LHCN-M2 (cell line): ENCODE data around the gene ABCA13. TPM values are rescaled to one million over a fixed set of nuclear protein-coding genes. Genes with fewer than 3 reads are reported as not detected.
"Not testable (repeated sequence)": the region's sequence is repeated elsewhere in the genome, so short reads cannot be mapped to it uniquely, and the experiment has no call there.

Experiments
- DNase-seq: peaks from one replicate; pipeline ENCODE4 v3.0.0-alpha.2; 2012; ENCODE audit warnings: low read depth
- polyA plus RNA-seq: library from polyadenylated mRNA; unstranded; fragments of >200 nt; gene quantifications from one replicate; pipeline ENCODE4 v1.2.1, GENCODE V29; 2012; ENCODE audit warnings: missing spikeins
- total RNA-seq: library from RNA; depleted of rRNA; stranded (reverse); fragments of >200 nt; gene quantifications from 2 replicates; pipeline ENCODE4 v1.2.3, GENCODE V29; 2014; rRNA removed

The ABCA13 gene, protein sequence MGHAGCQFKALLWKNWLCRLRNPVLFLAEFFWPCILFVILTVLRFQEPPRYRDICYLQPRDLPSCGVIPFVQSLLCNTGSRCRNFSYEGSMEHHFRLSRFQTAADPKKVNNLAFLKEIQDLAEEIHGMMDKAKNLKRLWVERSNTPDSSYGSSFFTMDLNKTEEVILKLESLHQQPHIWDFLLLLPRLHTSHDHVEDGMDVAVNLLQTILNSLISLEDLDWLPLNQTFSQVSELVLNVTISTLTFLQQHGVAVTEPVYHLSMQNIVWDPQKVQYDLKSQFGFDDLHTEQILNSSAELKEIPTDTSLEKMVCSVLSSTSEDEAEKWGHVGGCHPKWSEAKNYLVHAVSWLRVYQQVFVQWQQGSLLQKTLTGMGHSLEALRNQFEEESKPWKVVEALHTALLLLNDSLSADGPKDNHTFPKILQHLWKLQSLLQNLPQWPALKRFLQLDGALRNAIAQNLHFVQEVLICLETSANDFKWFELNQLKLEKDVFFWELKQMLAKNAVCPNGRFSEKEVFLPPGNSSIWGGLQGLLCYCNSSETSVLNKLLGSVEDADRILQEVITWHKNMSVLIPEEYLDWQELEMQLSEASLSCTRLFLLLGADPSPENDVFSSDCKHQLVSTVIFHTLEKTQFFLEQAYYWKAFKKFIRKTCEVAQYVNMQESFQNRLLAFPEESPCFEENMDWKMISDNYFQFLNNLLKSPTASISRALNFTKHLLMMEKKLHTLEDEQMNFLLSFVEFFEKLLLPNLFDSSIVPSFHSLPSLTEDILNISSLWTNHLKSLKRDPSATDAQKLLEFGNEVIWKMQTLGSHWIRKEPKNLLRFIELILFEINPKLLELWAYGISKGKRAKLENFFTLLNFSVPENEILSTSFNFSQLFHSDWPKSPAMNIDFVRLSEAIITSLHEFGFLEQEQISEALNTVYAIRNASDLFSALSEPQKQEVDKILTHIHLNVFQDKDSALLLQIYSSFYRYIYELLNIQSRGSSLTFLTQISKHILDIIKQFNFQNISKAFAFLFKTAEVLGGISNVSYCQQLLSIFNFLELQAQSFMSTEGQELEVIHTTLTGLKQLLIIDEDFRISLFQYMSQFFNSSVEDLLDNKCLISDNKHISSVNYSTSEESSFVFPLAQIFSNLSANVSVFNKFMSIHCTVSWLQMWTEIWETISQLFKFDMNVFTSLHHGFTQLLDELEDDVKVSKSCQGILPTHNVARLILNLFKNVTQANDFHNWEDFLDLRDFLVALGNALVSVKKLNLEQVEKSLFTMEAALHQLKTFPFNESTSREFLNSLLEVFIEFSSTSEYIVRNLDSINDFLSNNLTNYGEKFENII (N-terminal part only)
- total RNA-seq = 2.9 and 3.4 TPM in 2 replicates
- 0.75 TPM for polyA plus RNA-seq

DNA sequence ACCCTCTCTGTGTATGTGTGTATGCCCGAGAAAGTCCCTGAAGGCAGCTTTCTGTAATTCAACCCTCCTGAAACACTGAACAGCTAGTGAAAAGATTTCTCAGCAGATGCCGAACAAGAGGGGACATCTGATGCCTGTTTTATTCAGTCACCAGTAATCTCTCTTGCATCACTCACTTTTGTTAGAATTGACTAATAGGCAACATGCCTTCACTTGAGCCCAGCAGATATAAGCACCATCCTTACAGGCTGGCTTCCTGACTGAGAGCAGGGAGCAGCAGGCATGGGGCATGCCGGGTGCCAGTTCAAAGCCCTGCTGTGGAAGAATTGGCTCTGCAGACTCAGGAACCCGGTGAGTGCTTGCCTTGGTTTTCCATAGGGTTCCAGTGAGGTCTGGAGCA lies at the start of gene ABCA13:
Gene ABCA13 (plus strand): TSS at position 257 of the 400 bp plus-strand sequence. CDS start 26 bp downstream, at position 283.
- DNase-seq = peak; percentile 89

DNA sequence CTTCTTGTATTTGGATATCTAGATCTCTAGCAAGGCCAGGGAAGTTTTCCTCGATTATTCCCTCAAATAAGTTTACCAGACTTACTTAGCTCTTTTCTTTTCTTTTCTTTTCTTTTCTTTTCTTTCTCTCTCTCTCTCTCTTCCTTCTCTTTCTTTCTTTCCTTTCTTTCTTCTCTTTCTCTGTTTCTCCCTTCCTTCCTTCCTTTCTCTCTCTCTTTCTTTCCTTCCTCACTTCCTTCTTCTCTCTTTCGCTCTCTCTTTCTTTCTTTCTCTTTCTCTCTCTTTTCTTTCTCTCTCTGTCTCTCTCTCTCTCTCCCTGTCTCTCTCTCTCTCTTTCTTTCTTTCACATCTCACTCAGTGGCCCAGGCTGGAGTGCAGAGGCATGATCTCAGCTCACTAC lies 45.2 kb upstream of the ABCA13 start:
- DNase-seq = no peak

DNA sequence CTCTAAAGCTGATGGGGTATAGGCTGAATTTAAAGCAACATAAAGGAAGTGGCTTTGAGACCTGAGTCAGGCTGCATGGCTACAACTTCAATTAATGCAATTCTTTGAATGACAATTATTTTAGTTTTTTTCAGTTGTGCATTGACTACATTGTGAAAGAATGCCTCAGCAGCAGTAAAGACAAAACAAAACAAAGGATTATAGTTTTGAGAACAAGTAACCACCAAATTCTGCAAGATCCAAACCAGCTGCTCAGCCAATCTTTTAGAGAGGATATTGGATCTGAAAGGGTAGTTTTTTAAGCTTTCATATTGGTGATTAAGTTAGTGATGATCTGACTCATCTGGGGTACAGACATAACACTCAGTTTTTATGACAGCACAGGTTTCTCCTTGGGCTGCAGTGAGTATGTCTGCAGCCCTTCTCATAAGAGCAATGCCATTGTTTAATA lies 40.6 kb upstream of the ABCA13 start:
- DNase-seq = peak; percentile 97

DNA sequence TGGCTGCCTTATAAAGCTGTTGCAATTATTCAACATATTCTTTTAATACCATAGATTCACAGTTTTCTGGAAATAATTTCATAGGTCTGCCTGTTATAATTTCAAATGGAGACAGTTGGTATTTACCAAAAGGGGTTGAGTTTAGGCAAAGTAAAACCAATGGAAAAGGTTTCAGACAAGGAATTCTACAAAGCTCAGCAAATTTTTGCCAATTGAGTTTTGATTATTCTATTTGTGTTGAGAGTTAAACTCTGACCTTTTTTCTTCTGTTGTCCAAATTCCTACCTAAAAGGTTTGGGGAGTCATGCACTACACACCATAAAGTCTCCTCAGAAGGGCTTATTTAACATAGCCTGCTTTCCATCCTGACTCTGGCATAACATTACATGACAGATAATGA lies 38.5 kb upstream of the ABCA13 start:
- no peak for DNase-seq

GRCh38 chr7:48139459-48139858 lies 31.8 kb upstream of the ABCA13 start:
- peak; percentile 54 for DNase-seq

DNA sequence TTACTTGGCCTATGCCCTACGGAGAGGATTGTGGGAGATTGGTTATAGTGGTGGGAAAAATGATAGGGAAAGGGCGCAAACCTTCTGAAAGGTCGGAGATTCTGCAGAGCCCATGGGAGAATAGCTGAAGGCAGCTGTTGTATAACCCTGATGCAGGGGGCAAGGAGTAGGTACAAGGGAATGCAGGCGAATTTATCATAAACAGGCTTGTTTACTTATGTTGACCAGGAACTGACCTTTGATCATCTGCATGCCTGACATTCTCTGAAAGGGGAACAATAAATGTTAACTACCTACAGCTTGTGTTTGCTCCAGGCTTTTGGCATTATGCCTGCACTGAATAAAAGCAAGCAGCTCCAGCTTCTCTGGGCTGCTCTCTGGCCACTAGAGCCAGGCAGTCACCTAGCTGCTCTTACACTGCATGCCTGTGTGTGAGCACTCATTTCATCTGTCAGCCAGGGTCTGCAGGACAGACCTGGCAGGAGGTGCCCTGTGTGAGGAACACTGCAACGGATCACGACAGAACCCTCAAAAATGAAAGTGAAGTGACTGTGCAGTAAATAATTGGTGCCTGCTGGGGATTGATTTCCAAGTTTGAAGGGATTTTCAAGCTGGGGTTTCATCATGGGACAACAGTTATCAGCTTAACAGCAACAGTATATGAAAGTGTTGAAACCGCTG lies 31.1 kb upstream of the ABCA13 start:
- DNase-seq = peak; percentile 85

DNA sequence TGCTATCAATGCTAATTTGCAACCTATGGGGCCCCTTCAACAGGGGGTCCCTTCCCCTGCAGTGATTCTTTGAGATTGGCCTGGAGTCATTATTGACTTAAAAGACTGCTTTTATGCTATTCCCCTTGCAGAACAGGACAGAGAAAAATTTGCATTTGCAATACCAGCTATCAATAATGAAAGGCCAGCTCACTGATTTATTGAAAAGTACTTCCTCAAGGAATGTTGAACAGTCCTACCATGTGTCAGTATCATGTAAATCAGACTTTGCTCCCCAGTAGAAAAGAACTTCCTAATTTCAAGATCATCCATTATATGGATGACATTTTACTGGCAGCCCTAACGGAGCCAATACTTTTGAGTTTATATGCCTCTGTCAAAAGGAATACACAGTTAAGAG lies 29.7 kb upstream of the ABCA13 start:
- no peak for DNase-seq

DNA sequence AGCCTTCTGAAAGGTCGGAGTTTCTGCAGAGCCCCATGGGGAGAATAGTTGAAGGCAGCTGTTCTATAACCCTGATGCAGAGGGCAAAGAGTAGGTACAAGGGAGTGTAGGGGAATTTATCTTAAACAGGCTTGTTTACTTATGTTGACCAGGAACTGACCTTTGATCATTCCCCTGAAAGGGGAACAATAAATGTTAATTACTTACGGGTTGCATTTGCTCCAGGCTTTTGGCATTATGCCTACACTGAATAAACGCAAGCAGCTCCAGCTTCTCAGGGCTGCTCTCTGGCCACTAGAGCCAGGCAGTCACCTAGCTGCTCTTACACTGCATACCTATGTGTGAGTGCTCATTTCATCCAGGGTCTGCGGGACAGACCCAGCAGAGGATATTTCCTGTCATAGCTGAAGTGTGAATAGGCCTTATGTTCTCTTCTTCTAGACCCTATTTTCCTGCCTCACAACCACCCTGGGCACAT lies 26.9 kb upstream of the ABCA13 start:
- DNase-seq = no peak

DNA sequence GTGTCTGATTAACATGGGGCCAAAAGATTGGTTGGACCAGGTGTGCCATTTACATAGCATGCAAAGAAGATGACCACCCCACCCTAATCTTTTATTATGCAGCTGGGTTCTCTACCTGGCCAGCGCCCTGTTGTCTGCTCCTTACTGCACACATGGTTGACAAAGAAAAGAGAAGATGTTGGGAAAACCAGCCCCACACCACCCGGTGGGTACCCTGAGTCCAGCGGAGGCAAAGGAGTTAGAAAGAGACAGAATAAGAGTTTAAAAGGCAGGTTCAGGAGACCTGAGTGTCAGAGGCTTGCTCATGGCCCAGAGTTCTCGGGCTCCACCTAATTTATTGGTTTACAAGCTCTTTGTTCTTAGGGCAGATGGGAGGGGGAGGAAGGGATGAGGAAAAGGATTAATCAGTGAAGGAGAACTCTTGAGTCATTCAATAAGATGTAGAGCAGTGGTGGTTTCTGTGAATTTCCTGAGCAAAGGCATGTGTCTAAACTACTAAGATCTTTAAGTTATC lies 24.1 kb upstream of the ABCA13 start:
- DNase-seq = no peak

DNA sequence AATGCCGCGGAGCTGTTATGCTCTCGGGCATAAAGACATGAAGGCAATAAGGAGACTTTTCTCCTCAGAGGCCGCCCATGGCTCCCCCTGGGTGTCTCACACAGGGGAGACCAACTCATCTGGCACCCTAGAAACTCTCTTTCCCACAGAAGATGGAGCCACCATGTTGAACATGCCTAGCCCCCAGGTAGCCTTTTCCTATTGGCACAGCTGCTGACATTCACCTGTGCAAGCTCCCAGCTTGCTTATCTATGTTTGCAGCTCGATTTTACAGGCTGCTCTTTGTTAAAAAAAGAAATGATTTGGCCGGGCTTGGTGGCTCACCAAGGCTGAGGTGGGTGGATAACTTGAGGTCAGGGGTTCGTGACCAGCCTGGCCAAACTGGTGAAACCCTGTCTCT lies 23.6 kb upstream of the ABCA13 start:
- not testable (repeated sequence) for DNase-seq

DNA sequence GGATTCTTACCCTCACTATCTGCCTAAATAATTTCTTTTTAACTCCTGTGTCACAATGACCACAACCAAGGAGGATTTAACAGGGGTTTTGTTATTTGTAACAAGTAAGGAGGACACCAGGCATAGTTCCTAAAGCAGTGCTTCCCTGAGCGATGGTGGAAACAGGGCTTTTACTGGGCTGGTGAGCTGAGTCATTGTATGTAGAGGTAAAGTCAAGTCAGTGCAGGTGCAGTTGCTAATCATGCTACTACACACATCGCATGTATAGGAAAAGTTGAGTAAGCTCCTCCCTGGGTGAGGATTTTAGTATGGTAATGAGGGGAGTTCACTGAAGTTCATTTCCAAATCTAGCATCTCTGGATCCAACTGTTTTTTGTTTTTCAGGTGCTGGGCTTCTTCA lies 22.9 kb upstream of the ABCA13 start:
- DNase-seq = no peak

DNA sequence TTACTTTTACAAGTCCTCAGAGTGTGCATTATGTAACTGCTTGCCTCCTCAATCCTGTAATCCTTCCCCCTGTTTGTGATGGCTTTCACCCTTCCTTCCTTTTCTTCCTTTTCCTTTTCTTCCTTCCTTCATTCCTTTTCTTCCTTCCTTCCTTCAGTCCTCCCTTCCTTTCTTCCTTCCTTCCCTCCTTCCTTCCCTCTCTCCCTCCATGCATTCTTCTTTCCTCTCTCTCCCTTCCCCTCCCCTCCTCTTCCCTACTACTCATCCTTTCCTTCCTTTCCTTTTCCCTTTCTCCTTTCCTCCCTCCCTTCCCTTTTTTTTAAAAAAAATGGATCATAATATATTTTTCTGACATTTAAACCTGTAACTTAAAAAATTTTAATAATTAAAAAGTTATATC lies 22.2 kb upstream of the ABCA13 start:
- no peak for DNase-seq

DNA sequence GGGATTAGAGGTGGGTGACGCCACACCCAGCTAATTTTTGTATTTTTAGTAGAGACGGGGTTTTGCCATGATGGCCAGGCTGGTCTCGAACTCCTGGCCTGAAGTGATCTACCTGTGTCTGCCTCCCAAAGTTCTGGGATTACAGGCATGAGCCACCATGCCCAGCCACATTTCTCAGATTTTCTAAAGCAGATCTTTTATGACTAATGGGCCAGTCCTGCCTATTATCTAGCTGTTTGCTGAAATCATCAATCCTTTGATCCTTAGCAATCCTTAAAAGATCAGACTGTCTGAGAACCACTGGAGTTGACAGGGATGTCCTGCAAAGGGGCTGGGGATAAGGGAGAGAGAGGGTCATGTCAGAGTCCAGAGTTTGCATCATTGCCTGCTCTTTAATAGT lies 21.2 kb upstream of the ABCA13 start:
- no peak for DNase-seq

DNA sequence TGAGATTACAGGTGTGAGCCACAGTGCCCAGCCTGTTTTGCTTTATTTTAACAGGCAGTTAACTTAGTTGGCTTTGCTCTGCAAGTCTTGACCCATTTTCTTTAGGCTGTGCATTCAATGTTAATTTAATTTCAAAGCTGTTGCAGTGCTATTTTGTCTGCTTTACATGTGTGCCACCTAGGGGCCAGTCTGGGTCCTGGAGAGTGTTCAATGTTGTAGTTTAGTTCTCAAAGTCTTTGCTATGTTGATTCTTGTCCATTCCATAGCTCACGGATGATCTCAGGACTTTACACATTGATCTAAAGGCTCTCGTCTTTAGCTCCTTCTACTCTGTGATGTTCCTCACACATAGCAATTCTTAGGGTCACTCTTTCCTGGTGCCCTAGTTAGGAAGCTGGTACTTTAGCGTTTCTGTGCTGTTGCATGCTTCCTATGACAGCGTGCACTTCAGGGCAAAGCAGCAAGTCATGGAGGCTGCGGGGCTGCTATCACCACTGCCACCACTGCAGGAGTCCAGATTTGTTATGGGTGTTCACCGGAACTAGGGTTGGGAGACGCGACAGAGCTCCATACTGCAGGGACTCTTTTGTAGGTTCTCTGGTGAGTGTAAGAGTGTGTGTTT lies 16.4 kb upstream of the ABCA13 start:
- peak; percentile 72 for DNase-seq

- peak; percentile 91 for DNase-seq
Measured at GRCh38 chr7:48158404-48158803, 12.9 kb upstream of the ABCA13 start.

- peak; percentile 57 for DNase-seq
Measured at GRCh38 chr7:48161407-48162125, 9.7 kb upstream of the ABCA13 start.

DNA sequence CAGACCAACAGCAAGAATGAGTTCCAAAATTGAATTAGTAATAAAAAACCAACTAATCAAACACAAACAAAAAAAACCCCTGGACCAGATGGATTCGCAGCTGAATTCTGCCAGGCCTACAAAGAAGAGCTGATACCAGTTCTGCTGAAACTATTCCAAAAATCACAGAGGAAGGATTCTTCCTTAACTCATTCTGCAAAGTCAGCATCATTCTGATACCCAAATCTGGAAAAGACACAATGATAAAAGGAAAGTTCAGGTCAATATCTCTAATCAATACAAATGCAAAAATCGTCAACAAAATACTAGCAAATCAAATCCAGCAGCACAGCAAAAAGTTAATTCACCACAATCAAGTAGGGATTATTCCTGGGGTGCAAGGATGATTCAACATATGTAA lies 6.1 kb upstream of the ABCA13 start:
- no peak for DNase-seq

DNA sequence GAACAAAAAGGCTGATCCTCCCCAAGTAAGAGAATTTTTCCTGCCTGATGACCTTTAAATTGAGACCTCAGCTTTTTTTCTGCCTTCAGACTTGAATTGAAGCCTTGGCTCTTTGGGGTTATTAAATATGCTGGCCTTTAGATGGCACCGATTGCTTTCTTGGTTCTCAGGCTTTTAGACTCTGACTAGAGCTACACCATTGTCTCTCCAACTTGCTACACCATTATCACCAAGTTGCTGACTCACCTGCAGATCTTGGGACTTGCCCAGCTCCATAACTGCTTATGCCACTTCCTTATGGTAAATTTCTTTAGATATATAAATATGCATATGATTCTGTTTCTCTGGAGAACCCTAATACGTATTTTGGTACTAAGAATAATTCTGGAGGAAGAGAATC lies 3.1 kb upstream of the ABCA13 start:
- DNase-seq = peak; percentile 70

DNA sequence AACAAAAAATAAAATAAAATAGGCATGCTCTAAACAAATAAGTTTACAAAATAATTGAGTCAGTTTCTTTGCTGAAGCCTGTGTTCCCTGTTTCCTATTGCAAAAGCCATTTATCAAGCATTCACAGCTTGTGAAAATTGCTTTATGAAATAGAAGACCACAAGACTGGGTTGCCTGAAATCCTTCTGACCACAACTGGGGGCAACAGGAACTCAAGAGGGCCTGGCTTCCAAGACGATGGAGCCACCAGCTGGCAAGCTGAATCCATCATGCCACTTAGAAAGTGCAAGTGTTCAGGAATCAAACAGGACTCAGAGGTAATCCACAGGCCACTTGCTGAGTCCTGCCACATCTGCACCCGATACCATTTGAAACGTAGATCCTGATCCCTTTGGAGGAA lies 752 bp upstream of the ABCA13 start:
- DNase-seq = peak; percentile 75
